IMR-90 (cell line): ENCODE measurements around the gene VPS13A. TPM values are rescaled to one million over a fixed set of nuclear protein-coding genes. Genes with fewer than 3 reads are reported as not detected.

Experiments
- ATAC-seq: fragments of 200-7000 bp; cut with Tn5 transposase; 2 replicates; pipeline ENCODE4 v1.9.1; 2020; ENCODE audit warnings: low read depth, mild to moderate bottlenecking, moderate library complexity
- BruUV-seq: library from RNA; stranded (reverse); fragments of 400-500 nt; replicated peaks from 2 replicates; lab custom pipeline; 2021; lab: Mats Ljungman, UMichigan
- CTCF ChIA-PET: fragments of 300-600 bp; formaldehyde crosslinking; extraction: SDS; loops from one replicate; lab custom pipeline; 2021; ENCODE audit warnings: antibody characterized with exemption; lab: Yijun Ruan, JAX
- POLR2A ChIA-PET: fragments of 300-600 bp; sonication (Branson Sonifier 250); formaldehyde crosslinking; loops from one replicate; lab custom pipeline; 2022; ENCODE audit warnings: antibody characterized with exemption; ENCODE audit not compliant: unreplicated experiment; lab: Charles Lee
- DNase-seq: peaks from one replicate; pipeline ENCODE4 v3.0.0; 2013
- H2AFZ ChIP-seq: replicated peaks from 2 replicates; pipeline ENCODE3; 2013; ENCODE audit warnings: low read length, mild to moderate bottlenecking; ENCODE audit not compliant: poor library complexity
- H2AK5ac ChIP-seq: 2 replicates; pipeline ENCODE4 v1.6.1; 2013; ENCODE audit warnings: low read depth, low read length, inconsistent platforms
- H2AK9ac ChIP-seq: replicated peaks from 2 replicates; pipeline ENCODE3; 2013; ENCODE audit warnings: mild to moderate bottlenecking, low read depth, low read length, moderate library complexity; ENCODE audit not compliant: poor library complexity
- H2BK120ac ChIP-seq: 2 replicates; pipeline ENCODE4 v1.6.1; 2013; ENCODE audit warnings: low read depth, low read length, inconsistent platforms
- H2BK15ac ChIP-seq: 3 replicates; pipeline ENCODE4 v1.6.1; 2013; ENCODE audit warnings: low read depth, low read length, inconsistent platforms
- H2BK20ac ChIP-seq: 2 replicates; pipeline ENCODE4 v1.6.1; 2013; ENCODE audit warnings: low read depth, mild to moderate bottlenecking, inconsistent platforms, low read length, moderate library complexity
- H2BK5ac ChIP-seq: 2 replicates; pipeline ENCODE4 v1.6.1; 2013; ENCODE audit warnings: mild to moderate bottlenecking, low read depth, low read length, inconsistent platforms; ENCODE audit not compliant: poor library complexity, severe bottlenecking
- H3K14ac ChIP-seq: replicated peaks from 2 replicates; pipeline ENCODE4 v1.6.1; 2013; ENCODE audit warnings: low read depth, low read length, inconsistent platforms
- H3K18ac ChIP-seq: 2 replicates; pipeline ENCODE4 v1.6.1; 2013; ENCODE audit warnings: low read depth, low read length, control low read depth
- H3K23ac ChIP-seq: 2 replicates; pipeline ENCODE4 v1.6.1; 2013; ENCODE audit warnings: low read depth, low read length, inconsistent platforms
- H3K27ac ChIP-seq: 2 replicates; pipeline ENCODE4 v1.5.1; 2013; ENCODE audit warnings: mild to moderate bottlenecking, control low read depth, low read length; ENCODE audit not compliant: insufficient read depth
- H3K27me3 ChIP-seq: 2 replicates; pipeline ENCODE4 v1.6.1; 2013; ENCODE audit warnings: low read length; ENCODE audit not compliant: control insufficient read depth, insufficient read depth
- H3K36me3 ChIP-seq: 2 replicates; pipeline ENCODE4 v1.6.1; 2013; ENCODE audit warnings: low read length, mixed read lengths; ENCODE audit not compliant: control insufficient read depth, insufficient read depth
- H3K4ac ChIP-seq: 2 replicates; pipeline ENCODE4 v1.6.1; 2013; ENCODE audit warnings: low read depth, low read length, inconsistent platforms
- H3K4me1 ChIP-seq: 2 replicates; pipeline ENCODE4 v1.6.1; 2013; ENCODE audit warnings: low read length, mixed read lengths; ENCODE audit not compliant: control insufficient read depth, insufficient read depth
- H3K4me2 ChIP-seq: 2 replicates; pipeline ENCODE4 v1.6.1; 2013; ENCODE audit warnings: low read depth, mild to moderate bottlenecking, control low read depth, low read length, moderate library complexity
- H3K4me3 ChIP-seq: 2 replicates; pipeline ENCODE4 v1.5.1; 2013; ENCODE audit warnings: low read depth, mild to moderate bottlenecking, control low read depth, low read length, moderate library complexity; ENCODE audit not compliant: insufficient read depth
- H3K56ac ChIP-seq: 2 replicates; pipeline ENCODE4 v1.6.1; 2013; ENCODE audit warnings: low read length, inconsistent platforms; ENCODE audit not compliant: insufficient read depth; ENCODE audit errors: extremely low read depth
- H3K79me1 ChIP-seq, 2 experiments: 2 replicates each; pipeline ENCODE4 v1.6.1; 2013; ENCODE audit warnings: low read length in 2 of 2, inconsistent platforms in 1 of 2, low read depth in 1 of 2
- H3K9ac ChIP-seq: 2 replicates; pipeline ENCODE4 v1.6.1; 2013; ENCODE audit warnings: low read depth, low read length, control low read depth
- H3K9me1 ChIP-seq: 2 replicates; pipeline ENCODE4 v1.6.1; 2013; ENCODE audit warnings: low read length, inconsistent platforms; ENCODE audit not compliant: insufficient read depth
- H3K9me3 ChIP-seq: 2 replicates; pipeline ENCODE4 v1.6.1; 2013; ENCODE audit warnings: low read length; ENCODE audit not compliant: control insufficient read depth, insufficient read depth
- H4K20me1 ChIP-seq: 2 replicates; pipeline ENCODE4 v1.6.1; 2013; ENCODE audit warnings: low read length, inconsistent platforms; ENCODE audit not compliant: insufficient read depth
- H4K5ac ChIP-seq: 2 replicates; pipeline ENCODE4 v1.6.1; 2013; ENCODE audit warnings: mild to moderate bottlenecking, low read depth, low read length, control low read depth
- H4K8ac ChIP-seq, 2 experiments: 2 replicates each; pipeline ENCODE4 v1.6.1; 2013; ENCODE audit warnings: low read depth in 2 of 2, low read length in 2 of 2, control low read depth in 1 of 2, inconsistent platforms in 1 of 2
- H4K91ac ChIP-seq: 2 replicates; pipeline ENCODE4 v1.6.1; 2013; ENCODE audit warnings: low read depth, low read length, inconsistent platforms; ENCODE audit not compliant: insufficient read depth
- CEBPB ChIP-seq: IDR thresholded peaks from 2 replicates; pipeline ENCODE4 v1.6.1; 2012; ENCODE audit warnings: low read depth, low read length, improper control_type of control experiment
- RAD21 ChIP-seq: IDR thresholded peaks from 2 replicates; pipeline ENCODE4 v1.6.1; 2012; ENCODE audit warnings: low read length, improper control_type of control experiment
- WGBS, 2 experiments: methylation state at CpG; one replicate each; pipeline versions ENCODE4 v1.1.5 to v1.1.7; 2013; ENCODE audit warnings: missing lambda C conversion rate in 2 of 2; ENCODE audit not compliant: insufficient read length in 1 of 2; ENCODE audit errors: extremely low coverage in 2 of 2; 5-methylcytosine and 5-hydroxymethylcytosine counted together
- dilution Hi-C: fragments of 300-500 bp; cut with HindIII; formaldehyde crosslinking; loops from one replicate; pipeline ENCODE4 v1.14.3; 2018; ENCODE audit warnings: low sequenced_read_pairs; ENCODE audit not compliant: unreplicated experiment
- in situ Hi-C: fragments of 300-500 bp; cut with MboI; formaldehyde crosslinking; loops from 3 replicates; pipeline ENCODE4 v1.14.3; 2019; ENCODE audit warnings: low sequenced_read_pairs, inconsistent platforms, mixed read lengths
- intact Hi-C: fragments of 100-400 bp; cut with micrococcal nuclease; formaldehyde crosslinking; loops from 2 replicates; pipeline ENCODE4 v1.10.0; 2022
- polyA plus RNA-seq, 3 experiments: library from polyadenylated mRNA; depleted of rRNA; stranded (reverse); fragments of >200 nt; gene quantifications; 2 replicates each; pipeline ENCODE4 v1.2.3, GENCODE V29; 2012; ENCODE audit warnings: low replicate concordance in 1 of 3
- total RNA-seq: library from RNA; depleted of rRNA; stranded (reverse); fragments of >200 nt; gene quantifications from 2 replicates; pipeline ENCODE4 v1.2.3, GENCODE V29; 2012

Gene VPS13A
- total and polyA plus RNA-seq, 2 of the 4 experiments (the other 2 are of a cell fraction) = 10.4 to 26.5 TPM

- intact Hi-C loops (no loop called here), in situ Hi-C loops (no loop called here), dilution Hi-C loops (no loop called here)
- Histone ChIP-seq H2AFZ (no peak overlapping the region), H3K4me1 (no peaks in the 10 kb centered on the region), H3K9me3 (no peaks in the 10 kb centered on the region), H2AK5ac (no peak overlapping the region), H3K27ac (no peak overlapping the region), H3K4me2 (no peak overlapping the region), H4K91ac (no peak overlapping the region), H4K20me1 (no peaks in the 10 kb centered on the region), H3K56ac (no peak overlapping the region), H4K8ac (no peak overlapping the region), H3K9ac (no peak overlapping the region), H3K23ac (no peak overlapping the region), H3K27me3 (no peaks in the 10 kb centered on the region), H3K4me3 (no peak overlapping the region), H2BK20ac (no peak overlapping the region), H2BK120ac (no peak overlapping the region), H2BK5ac (no peak overlapping the region), H3K9me1 (no peaks in the 10 kb centered on the region), H3K79me1 (no peaks in the 10 kb centered on the region), H3K36me3 (peaks cover 7% of the 10 kb centered on the region), H3K14ac (no peak overlapping the region), H3K4ac (no peak overlapping the region), H2BK15ac (no peak overlapping the region), H3K18ac (no peak overlapping the region), H4K5ac (no peak overlapping the region), H2AK9ac (no peak overlapping the region)
- ATAC-seq (no peak), DNase-seq (no peak)
- no CpG with 5 or more reads among the region's 3 CpGs for WGBS, 2 experiments
- BruUV-seq = no TSS peak
- CTCF ChIA-PET = no interaction called here
- POLR2A ChIA-PET = no interaction called here
- TF ChIP-seq CEBPB (no peak), RAD21 (no peak)
These were observed 100.4 kb downstream of the VPS13A start for GRCh38 chr9:77277719-77278118.
